ENCODE measurements around the gene ID1. TPM values are rescaled to one million over a fixed set of nuclear protein-coding genes. Genes with fewer than 3 reads are reported as not detected.

ID1 gene
- total RNA-seq, 4 donors from 2014 or later = 237 to 353 (median 301) TPM

DNA sequence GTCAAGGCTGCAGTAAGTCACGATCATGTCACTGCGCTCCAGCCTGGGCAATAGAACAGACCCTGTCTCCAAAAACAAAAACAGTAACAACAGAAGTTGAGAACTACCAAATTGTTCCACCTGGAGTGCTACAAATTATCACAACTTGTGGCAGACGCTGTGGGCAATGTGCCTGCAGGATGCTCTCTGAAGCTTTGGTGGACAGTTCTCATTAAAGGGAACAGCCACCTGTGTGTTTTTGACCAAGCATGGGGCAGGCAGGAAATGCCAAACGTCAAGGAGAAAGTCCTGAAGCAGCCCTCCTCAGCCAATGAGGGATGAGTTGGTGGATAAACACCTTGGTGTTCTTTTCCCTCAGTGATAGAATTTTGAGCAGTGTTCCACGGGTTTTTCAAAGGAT, 48.5 kb downstream of the ID1 start:
- H3K4me3 ChIP-seq (ENCODE audit: low read depth, poor library complexity, severe bottlenecking) = no peak overlapping the region
- intact Hi-C loops (cut with DNase I; ENCODE audit: low total_unique reads) = no loop called here
- TF ChIP-seq POLR2A (IDR thresholded peaks at IDR 0.05) (no peak), CTCF (IDR thresholded peaks at IDR 0.05) (no peak)
- DNase-seq (ENCODE audit: low spot score in 2 of 2) = no peak
- WGBS, 2 donors = 31 to 40% methylated on average over 5 of the region's 5 CpGs

DNA sequence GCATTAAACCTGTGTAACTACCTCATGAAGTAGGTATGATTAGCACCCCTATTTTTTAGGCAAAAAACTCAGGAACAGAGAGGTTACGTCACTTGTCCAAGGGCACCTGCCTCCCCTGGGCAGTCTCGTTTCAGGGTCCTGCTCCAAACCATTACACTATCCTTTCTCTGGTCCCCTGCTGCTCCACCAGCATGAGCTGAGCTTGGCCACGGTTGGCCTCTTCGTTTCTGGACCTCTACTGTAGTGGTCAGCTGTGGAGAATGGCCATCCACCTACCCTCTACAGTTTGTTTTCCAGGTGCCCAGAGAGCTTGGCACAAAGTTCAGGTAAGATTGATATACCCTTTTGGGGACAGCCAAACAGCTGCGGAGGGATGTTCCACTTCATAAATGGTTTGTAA, 49.4 kb downstream of the ID1 start:
- WGBS, 2 donors = 81 to 82% methylated on average over 5 of the region's 5 CpGs
- intact Hi-C loops (cut with DNase I; ENCODE audit: low total_unique reads) = no loop called here
- no peak for TF ChIP-seq POLR2A (IDR thresholded peaks at IDR 0.05)
- no peak for TF ChIP-seq CTCF (IDR thresholded peaks at IDR 0.05)
- DNase-seq (ENCODE audit: low spot score in 2 of 2) = no peak
- no peak overlapping the region for H3K4me3 ChIP-seq (ENCODE audit: low read depth, poor library complexity, severe bottlenecking)

Small RNA genes within 50 kb of the gene (microRNA-seq; reads per million reads assigned to microRNA genes)
- gene MIR3193 (ENCODE audit: borderline number of aligned reads in 1 of 2, borderline replicate concordance in 2 of 2) = 0 reads per million in 2 donors

Other genes with a start within 250 kb of the ID1 start
- gene DEFB118, start 236.7 kb upstream of the ID1 start, total RNA-seq = not detected
- gene DEFB119, start 214.7 kb upstream of the ID1 start, total RNA-seq = not detected
- gene DEFB121, start 199.1 kb upstream of the ID1 start, total RNA-seq = not detected
- not detected for gene DEFB123, start 164.7 kb upstream of the ID1 start, total RNA-seq
- not detected for gene DEFB124, start 130.2 kb upstream of the ID1 start, total RNA-seq
- gene REM1, start 130.0 kb upstream of the ID1 start, total RNA-seq = 1 to 10 TPM in 3 of 4 donors, not detected in 1; 1.3 to 4.4 (median 2.9) TPM
- gene HM13, start 90.8 kb upstream of the ID1 start, total RNA-seq = 10 to 100 TPM; 35.0 to 51.9 (median 44.2) TPM
- gene COX4I2, start 32.6 kb downstream of the ID1 start, total RNA-seq = 10 to 100 TPM in 1 of 4 donors, 1 to 10 TPM in 2, under 1 TPM in 1; 0.67 to 19.0 (median 3.3) TPM
- 100 to 1,000 TPM; 115 to 152 (median 125) TPM for gene BCL2L1, start 117.6 kb downstream of the ID1 start, total RNA-seq
- gene TPX2, start 134.0 kb downstream of the ID1 start, total RNA-seq = 10 to 100 TPM in 1 of 4 donors, 1 to 10 TPM in 3; 5.9 to 10.2 (median 7.3) TPM
- gene MYLK2, start 214.1 kb downstream of the ID1 start, total RNA-seq = under 1 TPM in 1 of 4 donors, not detected in 3; 0.10 TPM
- gene FOXS1, start 240.3 kb downstream of the ID1 start, total RNA-seq = under 1 TPM in 2 of 4 donors, not detected in 2; 0.44 to 0.97 TPM